ENCODE measurements around the gene RD3L. TPM values are rescaled to one million over a fixed set of nuclear protein-coding genes. Genes with fewer than 3 reads are reported as not detected.

Gene RD3L
- total RNA-seq, 1 experiment from 2014 or later: not detected

DNA sequence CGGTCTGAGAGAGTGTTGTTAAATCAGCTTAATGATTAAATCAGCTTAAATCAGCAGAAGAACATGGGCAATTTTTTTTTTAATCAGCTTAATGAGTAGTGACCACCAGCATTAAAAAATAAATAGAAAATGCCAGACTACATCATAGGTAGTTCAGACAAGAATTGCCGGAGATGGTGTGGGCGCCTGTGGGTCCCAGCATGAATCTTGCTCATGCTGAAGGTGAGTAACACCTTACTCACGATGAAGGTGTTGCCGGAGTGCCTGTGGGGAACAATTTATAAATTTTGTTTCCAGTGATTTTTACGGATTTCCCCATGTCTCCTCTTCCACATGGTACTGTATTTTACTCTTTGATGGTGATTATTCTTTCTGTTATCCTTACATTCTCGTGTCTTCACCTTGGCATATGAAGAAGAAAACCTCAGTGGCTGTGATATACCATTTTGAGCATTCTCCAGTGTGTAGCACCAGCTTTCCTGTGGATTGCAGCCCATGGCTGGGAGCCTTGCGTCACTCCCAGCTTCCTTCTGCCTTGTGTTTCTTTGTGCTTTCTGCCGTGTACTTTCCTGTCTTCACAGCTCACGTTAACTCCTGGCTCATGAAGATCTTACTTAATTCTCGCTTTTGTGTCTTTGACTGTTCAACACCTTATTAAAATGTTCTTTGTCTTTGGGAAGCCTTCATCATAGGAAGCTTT, 9.4 kb downstream of the RD3L start:
- Histone ChIP-seq H3K27me3 (ENCODE audit: insufficient read depth, low read length) (no peaks in the 10 kb centered on the region), H2AK5ac (ENCODE audit: insufficient read length, low read length) (no peak overlapping the region), H3K79me2 (ENCODE audit: insufficient read depth, low read length) (no peaks in the 10 kb centered on the region), H2BK5ac (ENCODE audit: insufficient read length, low read length) (no peak overlapping the region), H3K23ac (ENCODE audit: insufficient read length, low read depth, low read length) (no peak overlapping the region), H4K20me1 (ENCODE audit: control insufficient read depth, insufficient read depth, insufficient read length) (no peaks in the 10 kb centered on the region), H3K9me3 (ENCODE audit: control insufficient read depth, low read depth, low read length) (no peaks in the 10 kb centered on the region), H2AFZ (ENCODE audit: low read length) (no peak overlapping the region), H3K14ac (ENCODE audit: insufficient read depth, low read length) (no peak overlapping the region), H3K4me1 (ENCODE audit: insufficient read depth, low read length) (no peaks in the 10 kb centered on the region), H3K4me2 (ENCODE audit: insufficient read depth, insufficient read length, low read length) (no peak overlapping the region), H4K5ac (ENCODE audit: insufficient read length, low read depth, low read length) (no peak overlapping the region), H4K8ac (replicated peaks; ENCODE audit: insufficient read length, low read depth, low read length) (no peak overlapping the region), H2BK120ac (ENCODE audit: low read depth, low read length, poor library complexity, severe bottlenecking) (no peak overlapping the region), H2BK12ac (ENCODE audit: insufficient read length, low read depth, low read length) (no peak overlapping the region), H2BK15ac (ENCODE audit: low read depth, low read length) (no peak overlapping the region), H2BK20ac (ENCODE audit: low read depth, low read length, poor library complexity, severe bottlenecking) (no peak overlapping the region), H3K9ac (ENCODE audit: extremely low read depth, insufficient read length, low read length) (no peak overlapping the region), H3K27ac (ENCODE audit: insufficient read length, low read depth, low read length) (no peak overlapping the region), H3K18ac (ENCODE audit: insufficient read length, low read depth, low read length) (no peak overlapping the region), H3K56ac (ENCODE audit: insufficient read length, low read depth, low read length) (no peak overlapping the region), H4K91ac (ENCODE audit: insufficient read length, low read depth, low read length) (no peak overlapping the region), H3K23me2 (ENCODE audit: insufficient read length, low read depth, low read length, poor library complexity, severe bottlenecking) (no peaks in the 10 kb centered on the region), H3K4ac (ENCODE audit: low read depth, low read length) (no peak overlapping the region), H3T11ph (ENCODE audit: low read length) (no peak overlapping the region), H3K79me1 (ENCODE audit: insufficient read depth, low read depth, low read length, poor library complexity, severe bottlenecking) (no peaks in the 10 kb centered on the region)
- Mint-ChIP-seq H3K4me3 (no peak overlapping the region), H3K27ac (no peak overlapping the region), H3K4me1 (peaks cover 3 to 7% of the 10 kb centered on the region in 2 experiments), H3K27me3 (ENCODE audit: low read depth) (peaks cover 3% of the 10 kb centered on the region; the same call in 1 of the 2 replicates), H3K9me3 (peaks cover 0 to 3% of the 10 kb centered on the region in 2 experiments; a peak in 2 of 5 replicates), H3K36me3 (ENCODE audit: insufficient read depth in 1 of 3, low read depth in 3 of 3) (no peaks in the 10 kb centered on the region)
- no CpG with 5 or more reads among the region's 11 CpGs for WGBS (ENCODE audit: extremely low coverage, insufficient read length, low lambda C conversion rate)
- TF ChIP-seq CTCF (conservative IDR thresholded peaks at IDR 0.05): no peak
- DNase-seq: no peak

Data from H9 (cell line).